Brain microvascular endothelial cell (primary cell): Measurements from ENCODE around the gene PLA2G5.

Experiments
- DNase-seq: peaks from one replicate; pipeline ENCODE4 v3.0.0-alpha.2; 2020
- H3K27ac ChIP-seq: fragments of 250-450 bp; sonication (Bioruptor Pico); 2 replicates; pipeline ENCODE4 v1.5.1; 2020; ENCODE audit warnings: mild to moderate bottlenecking, moderate library complexity
- H3K27me3 ChIP-seq: fragments of 250-450 bp; sonication (Bioruptor Pico); replicated peaks from 2 replicates; pipeline ENCODE4 v1.5.1; 2020; ENCODE audit warnings: mild to moderate bottlenecking
- H3K36me3 ChIP-seq: fragments of 250-450 bp; sonication (Bioruptor Pico); replicated peaks from 2 replicates; pipeline ENCODE4 v1.5.1; 2020; ENCODE audit warnings: mild to moderate bottlenecking
- H3K4me3 ChIP-seq: 2 replicates; pipeline ENCODE4 v1.5.1; 2011; ENCODE audit warnings: low read depth, mild to moderate bottlenecking, control low read depth, low read length, moderate library complexity
- CTCF ChIP-seq: IDR thresholded peaks from 2 replicates; pipeline ENCODE4 v1.5.1; 2011; ENCODE audit warnings: low read depth, mild to moderate bottlenecking, moderate library complexity, low read length, control low read depth, inconsistent platforms; ENCODE audit errors: missing control alignments
- in situ Hi-C: cut with HindIII; loops from 2 replicates; pipeline ENCODE4 v1.10.0; 2017; ENCODE audit warnings: low sequenced_read_pairs, low pct_ligation_motif_present

The PLA2G5 gene

DNA sequence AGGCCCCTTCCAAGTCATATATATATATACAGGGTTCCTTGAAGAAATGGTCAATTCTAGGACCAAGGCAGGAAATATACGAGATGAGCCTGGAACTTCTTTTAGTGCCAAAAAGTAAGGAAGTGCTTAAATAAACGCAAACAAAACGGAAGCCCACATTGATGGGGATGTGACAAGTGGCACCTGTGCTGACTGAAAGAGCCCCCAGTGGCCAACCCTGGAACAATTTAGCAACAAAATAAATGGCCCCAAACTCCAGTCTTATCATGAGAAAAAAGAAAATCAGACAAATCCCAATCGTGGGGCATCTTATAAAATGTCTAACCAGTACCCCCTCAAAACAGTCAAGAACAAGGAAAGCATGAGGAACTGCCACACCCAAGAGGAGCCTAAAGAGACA is 17.7 kb downstream of the PLA2G5 start:
- in situ Hi-C loops = no loop called here
- Histone ChIP-seq H3K27ac (no peak overlapping the region), H3K36me3 (no peaks in the 10 kb centered on the region), H3K4me3 (no peak overlapping the region), H3K27me3 (peaks cover 2% of the 10 kb centered on the region)
- no peak for DNase-seq
- TF ChIP-seq CTCF = no peak

GRCh38 chr1:20089328-20090077 is 19.5 kb downstream of the PLA2G5 start:
- H3K4me3 ChIP-seq = no peak overlapping the region
- no peak for DNase-seq
- H3K27ac ChIP-seq = no peak overlapping the region
- no peaks in the 10 kb centered on the region for H3K36me3 ChIP-seq
- no peak for TF ChIP-seq CTCF
- in situ Hi-C loops = no loop called here
- H3K27me3 ChIP-seq = peaks cover 2% of the 10 kb centered on the region

DNA sequence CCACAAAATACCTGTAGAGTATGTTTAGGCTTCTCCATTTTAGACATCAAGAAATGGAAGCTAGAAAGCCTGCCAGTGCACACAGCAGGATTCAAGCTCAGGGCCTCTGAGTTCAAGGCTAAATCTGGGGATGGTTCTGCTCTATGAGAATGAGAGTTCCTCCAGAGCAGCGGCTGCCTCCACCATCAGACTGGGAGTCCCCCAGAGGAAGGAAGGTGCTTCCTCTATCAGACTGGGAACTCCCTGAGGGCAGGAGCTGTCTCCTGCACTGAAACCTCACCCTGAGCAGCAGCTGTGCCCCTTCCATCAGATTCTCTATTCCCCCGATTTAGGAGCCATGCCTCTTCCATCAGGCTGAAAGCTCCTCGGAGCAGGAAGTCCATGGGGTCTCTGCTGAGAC is 20.1 kb downstream of the PLA2G5 start:
- Histone ChIP-seq H3K27ac (no peak overlapping the region), H3K27me3 (peaks cover 2% of the 10 kb centered on the region), H3K36me3 (no peaks in the 10 kb centered on the region), H3K4me3 (no peak overlapping the region)
- in situ Hi-C loops = no loop called here
- TF ChIP-seq CTCF = no peak
- DNase-seq = no peak

DNA sequence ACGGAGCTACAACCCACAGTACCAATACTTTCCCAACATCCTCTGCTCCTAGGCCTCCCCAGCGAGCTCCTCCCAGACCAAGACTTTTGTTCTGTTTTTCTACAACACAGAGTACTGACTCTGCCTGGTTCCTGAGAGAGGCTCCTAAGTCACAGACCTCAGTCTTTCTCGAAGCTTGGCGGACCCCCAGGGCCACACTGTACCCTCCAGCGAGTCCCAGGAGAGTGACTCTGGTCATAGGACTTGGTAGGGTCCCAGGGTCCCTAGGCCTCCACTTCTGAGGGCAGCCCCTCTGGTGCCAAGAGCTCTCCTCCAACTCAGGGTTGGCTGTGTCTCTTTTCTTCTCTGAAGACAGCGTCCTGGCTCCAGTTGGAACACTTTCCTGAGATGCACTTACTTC is 20.6 kb downstream of the PLA2G5 start:
- in situ Hi-C loops = no loop called here
- no peaks in the 10 kb centered on the region for H3K36me3 ChIP-seq
- peaks cover 2% of the 10 kb centered on the region for H3K27me3 ChIP-seq
- H3K4me3 ChIP-seq = no peak overlapping the region
- no peak overlapping the region for H3K27ac ChIP-seq
- no peak for TF ChIP-seq CTCF
- no peak for DNase-seq

DNA sequence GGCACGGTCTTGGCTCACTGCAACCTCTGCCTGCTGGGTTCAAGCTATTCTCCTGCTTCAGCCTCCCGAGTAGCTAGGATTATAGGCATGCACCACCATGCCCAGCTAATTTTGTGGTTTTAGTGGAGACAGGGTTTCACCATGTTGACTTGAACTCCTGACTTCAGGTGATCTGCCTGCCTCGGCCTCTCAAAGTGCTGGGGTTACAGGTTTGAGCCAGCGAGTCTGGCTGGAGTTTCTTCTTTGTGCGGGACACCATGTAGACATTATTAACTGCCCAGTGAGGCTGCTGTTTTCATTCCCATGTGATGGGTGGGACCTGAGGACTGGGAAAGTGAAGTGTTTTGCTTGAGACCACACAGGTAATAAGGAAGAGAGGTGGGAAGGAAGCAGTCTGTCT is 23.3 kb downstream of the PLA2G5 start:
- no peak overlapping the region for H3K27ac ChIP-seq
- in situ Hi-C loops = no loop called here
- no peak overlapping the region for H3K4me3 ChIP-seq
- TF ChIP-seq CTCF = no peak
- peaks cover 2% of the 10 kb centered on the region for H3K27me3 ChIP-seq
- H3K36me3 ChIP-seq = no peaks in the 10 kb centered on the region
- DNase-seq = no peak

- no peak for DNase-seq
- H3K27ac ChIP-seq = no peak overlapping the region
- no peak for TF ChIP-seq CTCF
- H3K4me3 ChIP-seq = no peak overlapping the region
- peaks cover 2% of the 10 kb centered on the region for H3K27me3 ChIP-seq
- H3K36me3 ChIP-seq = no peaks in the 10 kb centered on the region
- in situ Hi-C loops = no loop called here
Observed at GRCh38 chr1:20093940-20094391, 24.0 kb downstream of the PLA2G5 start.
